GM12878 (cell line): Measurements from ENCODE around the gene PABPN1. TPM values are rescaled to one million over a fixed set of nuclear protein-coding genes. Genes with fewer than 3 reads are reported as not detected.

Source experiments
- ATF2 ChIP-seq: IDR thresholded peaks from 2 replicates; pipeline ENCODE4 v1.6.1; 2012; ENCODE audit warnings: low read length, inconsistent platforms
- CBX3 ChIP-seq: fragments of 200-600 bp; sonication (generic); IDR thresholded peaks from 2 replicates; pipeline ENCODE4 v1.6.1; 2016; ENCODE audit warnings: low read depth, borderline replicate concordance
- CHD2 ChIP-seq: IDR thresholded peaks from 2 replicates; pipeline ENCODE4 v1.6.1; 2011; ENCODE audit warnings: low read depth, low read length, improper control_type of control experiment, borderline replicate concordance
- GATAD2B ChIP-seq: fragments of 450-650 bp; conservative IDR thresholded peaks from 2 replicates; pipeline ENCODE4 v1.6.1; 2017; ENCODE audit warnings: low read depth, mild to moderate bottlenecking, moderate library complexity
- MXI1 ChIP-seq: fragments of 150-350 bp; IDR thresholded peaks from 2 replicates; pipeline ENCODE4 v1.6.1; 2011; ENCODE audit warnings: low read depth, mild to moderate bottlenecking, inconsistent platforms, low read length, improper control_type of control experiment
- NFYA ChIP-seq: IDR thresholded peaks from 2 replicates; pipeline ENCODE4 v1.6.1; 2011; ENCODE audit warnings: low read depth, mild to moderate bottlenecking, low read length, improper control_type of control experiment, borderline replicate concordance
- RBBP5 ChIP-seq: fragments of 200-600 bp; sonication (generic); conservative IDR thresholded peaks from 2 replicates; pipeline ENCODE4 v1.6.1; 2016
- SIX5 ChIP-seq: IDR thresholded peaks from 2 replicates; pipeline ENCODE4 v1.6.1; 2011; ENCODE audit warnings: mild to moderate bottlenecking, low read depth, low read length, moderate library complexity; ENCODE audit not compliant: severe bottlenecking
- SP1 ChIP-seq: IDR thresholded peaks from one replicate; pipeline ENCODE4 v1.6.1; 2011; ENCODE audit warnings: low read depth, low read length
- SREBF2 ChIP-seq: IDR thresholded peaks from 2 replicates; pipeline ENCODE4 v1.6.1; 2012; ENCODE audit warnings: mild to moderate bottlenecking, low read length
- ZBTB40 ChIP-seq: fragments of 450-650 bp; IDR thresholded peaks from 2 replicates; pipeline ENCODE4 v1.6.1; 2016; ENCODE audit warnings: mild to moderate bottlenecking, moderate library complexity, borderline replicate concordance
- ZNF207 ChIP-seq: fragments of 450-650 bp; IDR thresholded peaks from 2 replicates; pipeline ENCODE4 v1.6.1; 2014; ENCODE audit warnings: antibody characterized with exemption, mild to moderate bottlenecking, borderline replicate concordance
- ZNF24 ChIP-seq: fragments of 450-650 bp; IDR thresholded peaks from 2 replicates; pipeline ENCODE4 v1.6.1; 2017; ENCODE audit warnings: antibody characterized with exemption, mild to moderate bottlenecking
- ZNF687 ChIP-seq: fragments of 450-650 bp; IDR thresholded peaks from 2 replicates; pipeline ENCODE4 v1.6.1; 2017; ENCODE audit warnings: mild to moderate bottlenecking, moderate library complexity
- polyA plus RNA-seq, 11 experiments: library from polyadenylated mRNA; depleted of rRNA in 4 of 11; unstranded in 6 of 11; stranded (reverse) in 5 of 11; fragments of >200 nt; fragmentation: Nextera tagmentation in 4 of 11; fragmentation: Illumina TruSeq in 1 of 11; extraction: Ambion mirVana in 4 of 11; extraction: Trizol in 1 of 11; gene quantifications; 1 replicate in 1 of 11; 2 replicates in 10 of 11; pipeline versions ENCODE4 v1.2.1 to v1.2.3, GENCODE V29; 2011 to 2016; ENCODE audit warnings: inconsistent platforms in 2 of 11, missing spikeins in 2 of 11, low read depth in 1 of 11
- total RNA-seq, 4 experiments: library from RNA; depleted of rRNA in 3 of 4; stranded (reverse); fragments of >200 nt in 3 of 4; fragmentation: Illumina TruSeq in 1 of 4; extraction: Trizol in 1 of 4; gene quantifications; 2 replicates each; pipeline versions ENCODE4 v1.2.1 to v1.2.3, GENCODE V29; 2013 to 2021
- TF ChIP-seq, protein P1 (sequence below): fragments of 450-650 bp; IDR thresholded peaks from 2 replicates; pipeline ENCODE4 v1.6.1; 2018; ENCODE audit warnings: borderline replicate concordance, mild to moderate bottlenecking; ENCODE audit not compliant: partially characterized antibody

PABPN1 gene
- total and polyA plus RNA-seq, 10 of the 15 experiments (the other 5 are each of a cell fraction or from before 2014, with no cell fraction given): 31.3 to 248 (median 103) TPM

DNA sequence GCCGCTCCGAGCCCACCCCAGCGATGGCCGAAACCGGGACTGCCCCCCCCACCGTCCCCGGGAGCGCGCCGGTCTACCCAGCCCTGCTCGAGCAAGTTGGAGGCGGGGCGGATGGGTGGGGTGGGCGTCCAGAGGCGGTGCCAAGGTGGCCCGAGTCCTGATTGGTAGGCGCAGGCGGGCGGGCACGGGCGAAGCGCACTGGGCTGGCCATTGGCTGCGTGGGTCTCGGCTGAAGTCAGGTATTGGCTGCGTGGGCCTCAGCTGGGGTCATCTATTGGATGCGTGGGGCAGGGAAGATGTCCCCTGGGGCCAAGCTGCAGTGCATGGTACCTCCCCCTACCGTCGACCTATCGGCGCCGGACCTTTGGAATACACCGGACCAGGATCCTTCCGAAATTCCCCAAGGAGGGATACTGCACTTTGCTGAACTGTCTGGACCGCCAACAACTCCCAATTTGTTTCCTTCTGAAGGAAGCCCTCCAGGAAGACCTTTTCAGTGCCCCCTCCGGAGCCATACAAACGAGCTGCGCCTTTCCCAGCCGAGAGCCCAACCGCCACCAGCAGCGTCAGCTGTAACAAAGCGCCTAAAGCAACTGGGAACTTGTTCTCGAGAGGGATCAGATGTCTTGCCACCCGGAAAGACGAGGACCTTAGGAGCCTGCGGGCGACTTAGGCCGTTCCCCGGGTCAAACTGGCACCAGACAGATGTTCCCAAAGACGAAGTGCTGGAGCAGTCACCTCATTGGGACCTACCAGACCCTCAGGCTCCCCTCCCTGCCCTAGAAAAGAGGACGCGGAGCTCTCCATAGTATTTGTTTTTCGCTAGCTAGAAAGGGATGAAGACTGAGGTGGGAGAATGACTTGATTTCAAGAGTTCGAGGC is 35.0 kb upstream of the PABPN1 start, which contains the start of gene HOMEZ (continued):
- TF ChIP-seq ATF2 (no peak), SIX5 (no peak), CBX3 (no peak), MXI1 (peak; percentile 72; the same call in 1 of the 2 replicates), SP1 (peak; percentile 99), CHD2 (peak; percentile 96), ZNF207 (no peak), GATAD2B (peak; percentile 76), SREBF2 (no peak), ZBTB40 (no peak), ZNF687 (0 out of 2 replicates have a peak, but pooled peaks have one; percentile 18), NFYA (peak; percentile 98), ZNF24 (no peak), RBBP5 (no peak)
- TF ChIP-seq, protein P1, sequence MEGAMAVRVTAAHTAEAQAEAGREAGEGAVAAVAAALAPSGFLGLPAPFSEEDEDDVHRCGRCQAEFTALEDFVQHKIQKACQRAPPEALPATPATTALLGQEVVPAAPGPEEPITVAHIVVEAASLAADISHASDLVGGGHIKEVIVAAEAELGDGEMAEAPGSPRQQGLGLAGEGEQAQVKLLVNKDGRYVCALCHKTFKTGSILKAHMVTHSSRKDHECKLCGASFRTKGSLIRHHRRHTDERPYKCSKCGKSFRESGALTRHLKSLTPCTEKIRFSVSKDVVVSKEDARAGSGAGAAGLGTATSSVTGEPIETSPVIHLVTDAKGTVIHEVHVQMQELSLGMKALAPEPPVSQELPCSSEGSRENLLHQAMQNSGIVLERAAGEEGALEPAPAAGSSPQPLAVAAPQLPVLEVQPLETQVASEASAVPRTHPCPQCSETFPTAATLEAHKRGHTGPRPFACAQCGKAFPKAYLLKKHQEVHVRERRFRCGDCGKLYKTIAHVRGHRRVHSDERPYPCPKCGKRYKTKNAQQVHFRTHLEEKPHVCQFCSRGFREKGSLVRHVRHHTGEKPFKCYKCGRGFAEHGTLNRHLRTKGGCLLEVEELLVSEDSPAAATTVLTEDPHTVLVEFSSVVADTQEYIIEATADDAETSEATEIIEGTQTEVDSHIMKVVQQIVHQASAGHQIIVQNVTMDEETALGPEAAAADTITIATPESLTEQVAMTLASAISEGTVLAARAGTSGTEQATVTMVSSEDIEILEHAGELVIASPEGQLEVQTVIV: peak; percentile 17
